MM.1S (cell line): Measurements from ENCODE around the gene TMX3.

ENCODE experiments used
- CTCF ChIP-seq: fragments of 300-600 bp; sonication (generic); IDR thresholded peaks from 2 replicates; pipeline ENCODE4 v1.5.1; 2016; ENCODE audit warnings: antibody characterized with exemption, low read length, mixed read lengths
- EZH2 ChIP-seq: fragments of 300-600 bp; sonication (generic); optimal IDR thresholded peaks from 2 replicates; pipeline ENCODE3; 2017; ENCODE audit warnings: low read depth, mild to moderate bottlenecking, antibody characterized with exemption, low read length, mixed read lengths

- TF ChIP-seq CTCF (no peak), EZH2 (no peak)
Observed at GRCh38 chr18:68724021-68724420, 9.1 kb upstream of the TMX3 start.
